ENCODE results near the gene RARRES1.

Gene RARRES1

GRCh38 chr3:158731938-158732855 is at the start of gene RARRES1:
TSS of gene RARRES1 (minus strand) at chr3:158732457. CDS start at chr3:158732415, 42 bp downstream.
- Mint-ChIP-seq H3K27ac (ENCODE audit: low read depth) (no peak within 1 kb of the TSS), H3K4me3 (peak within 1 kb of the TSS; percentile 47), H3K4me1 (peaks cover 11% of the 10 kb centered on the region), H3K9me3 (no peaks in the 10 kb centered on the region), H3K27me3 (no peaks in the 10 kb centered on the region), H3K36me3 (ENCODE audit: insufficient read depth) (no peaks in the 10 kb centered on the region)
- ATAC-seq (replicated peaks; ENCODE audit: extremely low read depth, poor library complexity, severe bottlenecking) = peak; percentile 52
- no peak for DNase-seq (ENCODE audit: low spot score in 2 of 2)

GRCh38 chr3:158781849-158782248 is 49.6 kb upstream of the RARRES1 start:
- ATAC-seq (replicated peaks; ENCODE audit: extremely low read depth, poor library complexity, severe bottlenecking) (no peak), DNase-seq (ENCODE audit: low spot score in 2 of 2) (no peak)
- no peaks in the 10 kb centered on the region for H3K9me3 Mint-ChIP-seq
- no peaks in the 10 kb centered on the region for H3K4me1 Mint-ChIP-seq
- no peaks in the 10 kb centered on the region for H3K27me3 Mint-ChIP-seq
- no peaks in the 10 kb centered on the region for H3K36me3 Mint-ChIP-seq (ENCODE audit: insufficient read depth)
- no peak overlapping the region for H3K4me3 Mint-ChIP-seq
- no peak overlapping the region for H3K27ac Mint-ChIP-seq (ENCODE audit: low read depth)

GRCh38 chr3:158781191-158781590 is 48.9 kb upstream of the RARRES1 start:
- H3K27me3 Mint-ChIP-seq = no peaks in the 10 kb centered on the region
- ATAC-seq (replicated peaks; ENCODE audit: extremely low read depth, poor library complexity, severe bottlenecking) = no peak

GRCh38 chr3:158780766-158781165 is 48.5 kb upstream of the RARRES1 start:
- no peak for ATAC-seq (replicated peaks; ENCODE audit: extremely low read depth, poor library complexity, severe bottlenecking)
- Mint-ChIP-seq H3K36me3 (ENCODE audit: insufficient read depth) (no peaks in the 10 kb centered on the region), H3K4me3 (no peak overlapping the region), H3K4me1 (no peaks in the 10 kb centered on the region), H3K9me3 (no peaks in the 10 kb centered on the region), H3K27me3 (no peaks in the 10 kb centered on the region), H3K27ac (ENCODE audit: low read depth) (no peak overlapping the region)
- DNase-seq (ENCODE audit: low spot score in 2 of 2) = no peak

More at GRCh38 chr3:158781191-158781590, 48.9 kb upstream of the RARRES1 start:
- Mint-ChIP-seq H3K9me3 (no peaks in the 10 kb centered on the region), H3K27ac (ENCODE audit: low read depth) (no peak overlapping the region), H3K4me3 (no peak overlapping the region), H3K4me1 (no peaks in the 10 kb centered on the region), H3K36me3 (ENCODE audit: insufficient read depth) (no peaks in the 10 kb centered on the region)
- no peak for DNase-seq (ENCODE audit: low spot score in 2 of 2)

GRCh38 chr3:158777161-158777873 is 45.1 kb upstream of the RARRES1 start:
- H3K9me3 Mint-ChIP-seq = no peaks in the 10 kb centered on the region
- no peaks in the 10 kb centered on the region for H3K27me3 Mint-ChIP-seq
- no peak overlapping the region for H3K4me3 Mint-ChIP-seq
- H3K27ac Mint-ChIP-seq (ENCODE audit: low read depth) = no peak overlapping the region
- no peak for DNase-seq (ENCODE audit: low spot score in 2 of 2)
- H3K4me1 Mint-ChIP-seq = peaks cover 6% of the 10 kb centered on the region
- H3K36me3 Mint-ChIP-seq (ENCODE audit: insufficient read depth) = no peaks in the 10 kb centered on the region
- ATAC-seq (replicated peaks; ENCODE audit: extremely low read depth, poor library complexity, severe bottlenecking) = no peak

GRCh38 chr3:158776531-158776930 is 44.3 kb upstream of the RARRES1 start:
- ATAC-seq (replicated peaks; ENCODE audit: extremely low read depth, poor library complexity, severe bottlenecking) (no peak), DNase-seq (ENCODE audit: low spot score in 2 of 2) (no peak)
- H3K27ac Mint-ChIP-seq (ENCODE audit: low read depth) = no peak overlapping the region
- peaks cover 6% of the 10 kb centered on the region for H3K4me1 Mint-ChIP-seq
- no peaks in the 10 kb centered on the region for H3K9me3 Mint-ChIP-seq
- H3K4me3 Mint-ChIP-seq = no peak overlapping the region
- no peaks in the 10 kb centered on the region for H3K27me3 Mint-ChIP-seq
- no peaks in the 10 kb centered on the region for H3K36me3 Mint-ChIP-seq (ENCODE audit: insufficient read depth)

- DNase-seq (ENCODE audit: low spot score in 2 of 2) = no peak
- H3K27ac Mint-ChIP-seq (ENCODE audit: low read depth) = peak overlapping the region; percentile 36
- ATAC-seq (replicated peaks; ENCODE audit: extremely low read depth, poor library complexity, severe bottlenecking) = no peak
Observed at GRCh38 chr3:158775426-158776410, 43.5 kb upstream of the RARRES1 start.

GRCh38 chr3:158774965-158775364 is 42.7 kb upstream of the RARRES1 start:
- DNase-seq (ENCODE audit: low spot score in 2 of 2) (no peak), ATAC-seq (replicated peaks; ENCODE audit: extremely low read depth, poor library complexity, severe bottlenecking) (no peak)
- no peaks in the 10 kb centered on the region for H3K27me3 Mint-ChIP-seq
- peaks cover 6% of the 10 kb centered on the region for H3K4me1 Mint-ChIP-seq
- no peaks in the 10 kb centered on the region for H3K9me3 Mint-ChIP-seq
- H3K27ac Mint-ChIP-seq (ENCODE audit: low read depth) = peak overlapping the region; percentile 36
- no peak overlapping the region for H3K4me3 Mint-ChIP-seq
- H3K36me3 Mint-ChIP-seq (ENCODE audit: insufficient read depth) = peaks cover 2% of the 10 kb centered on the region

More at GRCh38 chr3:158775426-158776410, 43.5 kb upstream of the RARRES1 start:
- Mint-ChIP-seq H3K9me3 (no peaks in the 10 kb centered on the region), H3K4me1 (peaks cover 6% of the 10 kb centered on the region), H3K4me3 (no peak overlapping the region), H3K36me3 (ENCODE audit: insufficient read depth) (peaks cover 2% of the 10 kb centered on the region), H3K27me3 (no peaks in the 10 kb centered on the region)

GRCh38 chr3:158773845-158774830 is 41.9 kb upstream of the RARRES1 start:
- Mint-ChIP-seq H3K4me1 (peaks cover 6% of the 10 kb centered on the region), H3K27ac (ENCODE audit: low read depth) (no peak overlapping the region), H3K4me3 (no peak overlapping the region), H3K36me3 (ENCODE audit: insufficient read depth) (peaks cover 2% of the 10 kb centered on the region), H3K27me3 (no peaks in the 10 kb centered on the region), H3K9me3 (no peaks in the 10 kb centered on the region)
- no peak for ATAC-seq (replicated peaks; ENCODE audit: extremely low read depth, poor library complexity, severe bottlenecking)
- DNase-seq (ENCODE audit: low spot score in 2 of 2) = no peak

GRCh38 chr3:158773166-158773565 is 40.9 kb upstream of the RARRES1 start:
- ATAC-seq (replicated peaks; ENCODE audit: extremely low read depth, poor library complexity, severe bottlenecking) (no peak), DNase-seq (ENCODE audit: low spot score in 2 of 2) (no peak)
- Mint-ChIP-seq H3K4me3 (no peak overlapping the region), H3K9me3 (no peaks in the 10 kb centered on the region), H3K36me3 (ENCODE audit: insufficient read depth) (peaks cover 2% of the 10 kb centered on the region), H3K27me3 (no peaks in the 10 kb centered on the region), H3K27ac (ENCODE audit: low read depth) (no peak overlapping the region), H3K4me1 (peaks cover 6% of the 10 kb centered on the region)

- no peak overlapping the region for H3K27ac Mint-ChIP-seq (ENCODE audit: low read depth)
- peaks cover 6% of the 10 kb centered on the region for H3K4me1 Mint-ChIP-seq
- H3K4me3 Mint-ChIP-seq = no peak overlapping the region
- no peak for DNase-seq (ENCODE audit: low spot score in 2 of 2)
- no peak for ATAC-seq (replicated peaks; ENCODE audit: extremely low read depth, poor library complexity, severe bottlenecking)
- H3K9me3 Mint-ChIP-seq = no peaks in the 10 kb centered on the region
- H3K36me3 Mint-ChIP-seq (ENCODE audit: insufficient read depth) = peaks cover 2% of the 10 kb centered on the region
- H3K27me3 Mint-ChIP-seq = no peaks in the 10 kb centered on the region
Observed at GRCh38 chr3:158771982-158772381, 39.7 kb upstream of the RARRES1 start.
